GM19328 (cell line): ENCODE results near the gene ATG4A.

ENCODE experiments used
- ATAC-seq: cut with Tn5 transposase; IDR thresholded peaks from one replicate; pipeline ENCODE4 v1.9.1; 2021; ENCODE audit warnings: mild to moderate bottlenecking, moderate library complexity; ENCODE audit not compliant: unreplicated experiment

The ATG4A gene

GRCh38 chrX:108091264-108091877 lies at the start of gene ATG4A, which contains the start of gene PSMD10:
Gene ATG4A, plus strand, starts transcription at chrX:108091778. Its CDS starts 49 bp downstream, at chrX:108091827.
Gene PSMD10, minus strand, starts transcription at chrX:108091542. Its CDS starts 22 bp downstream, at chrX:108091520.
- ATAC-seq: peak; percentile 98

GRCh38 chrX:108044554-108045256 lies 46.9 kb upstream of the ATG4A start, which contains the start of gene VSIG1:
Gene VSIG1, plus strand, starts transcription at chrX:108045065. Its CDS starts 66 bp downstream, at chrX:108045131.
- ATAC-seq: no peak

GRCh38 chrX:108049649-108050048 lies 41.9 kb upstream of the ATG4A start:
- no peak for ATAC-seq

GRCh38 chrX:108053218-108053617 lies 38.4 kb upstream of the ATG4A start:
- ATAC-seq: no peak

GRCh38 chrX:108055546-108055945 lies 36.0 kb upstream of the ATG4A start:
- ATAC-seq: no peak

GRCh38 chrX:108059801-108060200 lies 31.8 kb upstream of the ATG4A start:
- no peak for ATAC-seq

GRCh38 chrX:108064001-108064400 lies 27.6 kb upstream of the ATG4A start:
- no peak for ATAC-seq

- no peak for ATAC-seq
Measured at GRCh38 chrX:108064613-108065012, 27.0 kb upstream of the ATG4A start.

GRCh38 chrX:108068121-108068520 lies 23.5 kb upstream of the ATG4A start:
- no peak for ATAC-seq

- ATAC-seq: no peak
Measured at GRCh38 chrX:108070891-108071290, 20.7 kb upstream of the ATG4A start.

GRCh38 chrX:108071578-108071977 lies 20.0 kb upstream of the ATG4A start:
- ATAC-seq: no peak

- no peak for ATAC-seq
Measured at GRCh38 chrX:108072746-108073145, 18.8 kb upstream of the ATG4A start.

GRCh38 chrX:108081110-108081509 lies 10.5 kb upstream of the ATG4A start:
- no peak for ATAC-seq

GRCh38 chrX:108087792-108088191 lies 3.8 kb upstream of the ATG4A start:
- no peak for ATAC-seq

GRCh38 chrX:108088511-108088910 lies 3.1 kb upstream of the ATG4A start:
- ATAC-seq: no peak

- no peak for ATAC-seq
Measured at GRCh38 chrX:108090491-108091263, 901 bp upstream of the ATG4A start.

GRCh38 chrX:108091878-108092291 lies 307 bp downstream of the ATG4A start:
- peak; percentile 40 for ATAC-seq

GRCh38 chrX:108097380-108097779 lies 5.8 kb downstream of the ATG4A start:
- ATAC-seq: no peak

- no peak for ATAC-seq
Measured at GRCh38 chrX:108105473-108105872, 13.9 kb downstream of the ATG4A start.

- ATAC-seq: no peak
Measured at GRCh38 chrX:108114541-108114940, 23.0 kb downstream of the ATG4A start.

- no peak for ATAC-seq
Measured at GRCh38 chrX:108117988-108118387, 26.4 kb downstream of the ATG4A start.

- no peak for ATAC-seq
Measured at GRCh38 chrX:108121291-108121690, 29.7 kb downstream of the ATG4A start.
